Activated CD4-positive, alpha-beta T cell treated with anti-CD3 and anti-CD28 coated beads for 1 hour (primary cell): ENCODE data around the gene TTC9B.
"Not testable (repeated sequence)": the region's sequence is repeated elsewhere in the genome, so short reads cannot be mapped to it uniquely, and the experiment has no call there.

Source experiments
- DNase-seq: peaks from one replicate; pipeline ENCODE4 v3.0.0-alpha.2; 2020

TTC9B gene

GRCh38 chr19:40232479-40232878 is 14.3 kb upstream of the TTC9B start:
- no peak for DNase-seq

DNA sequence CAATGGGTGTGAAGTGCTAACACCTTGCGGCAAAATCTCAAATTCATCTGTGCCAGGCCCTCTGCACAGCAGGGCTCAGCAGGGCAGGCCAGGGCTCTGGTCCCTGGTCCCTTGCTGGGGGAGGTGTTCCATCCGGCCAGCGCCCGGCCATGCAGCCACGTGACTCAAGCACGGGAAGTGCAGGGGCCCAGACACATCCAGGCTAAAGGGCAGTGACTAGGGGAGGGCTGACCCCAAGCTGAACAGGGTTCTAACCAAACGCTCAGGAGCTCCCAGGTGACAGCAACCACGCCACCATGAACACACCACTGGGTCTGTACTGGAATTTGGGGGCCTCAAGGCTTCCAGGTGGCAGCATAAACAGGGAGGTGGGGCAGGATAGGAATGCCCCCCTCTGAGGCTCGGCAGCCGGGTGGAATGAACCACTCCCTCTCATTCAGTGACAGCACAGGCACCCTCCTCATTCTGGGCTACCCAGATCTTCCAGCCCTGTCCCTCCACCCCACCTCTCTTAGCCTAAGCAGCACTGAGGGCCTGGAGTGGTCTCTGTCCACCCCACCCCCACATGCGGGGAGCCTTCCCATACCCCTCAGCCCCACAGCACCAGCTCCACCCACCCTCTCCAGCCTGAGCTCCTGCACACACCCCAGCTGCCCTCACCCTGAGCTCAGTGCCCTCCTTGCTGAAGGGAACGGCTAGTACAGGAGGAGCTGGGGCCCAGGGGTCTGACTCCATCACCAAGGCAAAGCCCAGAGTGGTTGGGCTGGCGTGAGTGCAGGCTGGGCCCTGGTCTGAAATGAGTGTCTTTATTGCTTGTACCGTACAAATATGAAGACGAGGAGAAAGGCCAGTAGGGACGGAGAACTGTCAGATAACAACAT is 13.6 kb upstream of the TTC9B start:
- no peak for DNase-seq

DNA sequence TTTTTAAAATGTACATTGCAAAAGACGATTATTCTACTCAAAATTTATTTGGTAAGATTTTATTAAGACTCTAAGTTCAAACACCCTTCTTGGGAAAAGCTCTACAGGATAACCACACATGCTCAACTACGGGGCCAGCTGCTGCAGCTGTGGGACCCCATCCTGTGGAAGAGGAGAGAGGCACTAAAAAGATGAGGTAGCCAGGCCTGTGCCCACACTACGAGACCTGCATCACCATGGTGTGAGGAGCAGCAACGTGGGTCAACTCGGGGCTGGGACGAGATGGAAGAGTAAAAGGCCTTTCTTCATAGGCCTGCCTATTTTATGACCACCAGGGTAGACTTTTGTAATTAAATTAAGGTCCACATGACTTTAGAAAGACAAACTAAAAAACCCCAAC is 12.9 kb upstream of the TTC9B start:
- no peak for DNase-seq

GRCh38 chr19:40229926-40230417 is 11.8 kb upstream of the TTC9B start:
- no peak for DNase-seq

DNA sequence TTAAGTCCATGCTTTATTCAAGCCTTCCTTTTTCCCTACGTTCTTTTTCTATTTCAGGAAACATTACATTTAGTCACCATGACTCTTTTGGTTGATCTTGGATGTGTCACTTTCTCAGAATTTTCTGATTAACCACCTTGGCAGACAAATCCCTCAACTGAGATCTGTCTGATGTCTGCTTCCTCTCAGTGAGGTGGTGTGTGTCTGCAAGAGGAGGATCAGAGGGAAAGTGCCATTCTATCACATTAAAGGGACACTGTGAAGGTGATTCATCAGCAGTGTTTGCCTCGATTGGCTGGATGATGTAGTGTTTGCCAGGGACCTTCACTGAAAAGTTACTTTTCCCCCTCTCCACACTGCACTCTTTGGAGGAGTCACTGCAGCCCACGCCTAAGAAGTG is 11.3 kb upstream of the TTC9B start:
- DNase-seq, result no peak

GRCh38 chr19:40228863-40229262 is 10.7 kb upstream of the TTC9B start:
- no peak for DNase-seq

GRCh38 chr19:40228346-40228745 is 10.2 kb upstream of the TTC9B start:
- no peak for DNase-seq

DNA sequence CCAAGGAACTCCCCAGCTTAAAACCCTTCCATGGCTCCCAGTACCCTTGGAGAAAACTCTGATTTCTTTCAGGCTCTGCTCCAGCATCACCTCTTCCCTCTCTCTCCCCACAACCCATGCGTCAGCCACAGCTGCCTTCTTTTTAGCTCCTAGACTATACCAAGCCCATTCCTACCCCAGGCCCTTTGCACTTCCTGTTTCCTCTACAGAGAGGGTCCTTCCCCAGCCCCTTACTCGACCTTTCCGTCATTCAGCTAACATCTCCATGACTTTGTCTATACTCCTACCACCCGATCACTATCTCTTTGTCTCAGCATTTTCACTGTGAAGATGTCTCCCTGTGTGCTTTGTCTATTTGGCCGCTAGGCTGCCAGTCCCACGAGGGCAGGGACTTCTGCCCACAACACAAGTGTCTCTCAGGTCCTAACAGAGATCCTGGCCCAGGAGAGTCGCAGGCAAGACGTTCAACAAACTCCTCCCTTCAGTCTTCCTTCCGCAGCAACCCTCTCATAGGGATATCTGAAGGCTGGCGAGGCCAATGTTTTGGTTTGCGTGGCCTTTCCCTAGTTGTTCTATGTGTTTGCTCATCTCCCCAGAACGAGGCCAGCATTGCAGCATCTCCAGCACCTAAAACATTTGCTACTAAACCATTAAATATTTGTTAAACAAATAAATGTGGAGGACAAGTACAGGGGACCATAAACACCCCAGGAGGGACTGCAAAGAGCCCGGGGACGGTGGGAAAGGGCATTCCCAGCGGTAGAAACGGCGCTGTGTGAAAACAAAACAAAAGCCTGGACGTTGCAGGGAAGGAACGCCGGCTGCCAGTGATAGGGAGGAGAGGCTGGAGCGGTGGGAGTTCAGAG is 7.5 kb upstream of the TTC9B start:
- no peak for DNase-seq

DNA sequence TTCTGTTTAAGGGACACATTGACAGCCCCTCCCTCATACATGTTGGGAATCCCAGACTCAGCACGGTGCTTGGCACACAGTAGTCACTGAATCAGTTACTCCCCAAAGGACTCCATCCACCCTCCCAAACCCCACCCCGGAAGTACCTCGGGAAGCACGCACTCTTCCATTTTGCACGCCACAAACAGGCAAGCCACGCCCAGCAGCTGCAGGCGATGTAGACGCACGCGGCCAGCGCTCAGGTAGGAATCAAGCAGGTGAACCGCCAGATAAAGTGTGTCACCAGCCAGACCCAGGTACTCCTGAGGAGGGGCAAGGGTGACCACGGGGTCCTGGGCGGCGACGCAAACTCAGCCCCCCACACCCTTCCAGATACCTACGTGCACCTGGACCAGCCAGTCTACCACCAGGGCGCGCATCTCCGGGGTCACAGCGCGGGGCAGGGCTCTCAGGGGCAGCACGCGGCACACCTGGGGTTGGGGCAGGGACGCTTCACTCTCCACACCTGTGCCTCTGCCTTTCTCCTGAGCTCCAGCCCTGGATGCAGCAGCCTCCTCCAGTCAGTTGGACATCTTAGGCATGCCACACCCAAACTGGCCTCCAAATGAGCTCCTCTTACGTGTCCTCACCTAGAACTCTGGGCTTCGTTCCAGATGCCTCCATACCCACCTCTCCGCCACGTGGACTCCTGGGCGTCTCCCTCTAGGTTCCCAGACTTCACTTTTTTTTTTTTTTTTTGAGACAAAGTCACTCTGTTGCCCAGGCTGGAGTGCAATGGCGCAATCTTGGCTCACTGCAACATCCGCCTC is 6.4 kb upstream of the TTC9B start:
- DNase-seq, result no peak

DNA sequence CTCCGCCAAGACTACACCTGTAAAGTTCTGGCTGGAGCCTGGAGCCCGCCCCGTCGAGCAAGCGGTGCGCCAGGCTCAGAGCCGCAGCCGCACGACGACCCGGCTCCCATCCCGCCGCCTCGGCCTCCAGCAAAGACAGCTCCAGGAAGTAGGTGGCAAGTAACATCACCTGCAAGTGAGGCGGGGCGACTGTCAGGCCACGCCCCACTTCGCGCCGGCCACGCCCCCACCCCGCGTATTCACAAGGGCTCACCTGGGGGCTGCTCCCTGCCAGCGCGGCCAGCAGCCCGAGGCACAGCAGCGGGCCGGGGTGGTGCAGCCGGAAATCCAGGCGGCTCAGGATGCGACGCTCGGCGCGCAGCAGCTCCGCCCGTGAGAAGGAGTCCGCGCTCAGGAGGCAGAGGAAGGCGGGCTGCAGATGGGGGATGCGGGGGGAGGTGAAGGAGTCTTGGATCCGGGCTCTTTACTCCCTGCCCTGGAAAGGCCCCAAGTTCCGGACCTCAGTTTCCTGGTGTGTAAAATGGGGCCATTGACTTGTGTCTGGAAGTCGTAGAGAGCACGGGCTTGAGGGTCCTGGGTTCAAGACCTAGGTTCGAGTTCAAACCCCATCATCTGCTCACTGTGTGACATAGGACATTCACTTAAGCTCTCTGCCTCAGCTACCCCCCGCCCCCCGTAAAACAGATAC is 5.1 kb upstream of the TTC9B start:
- peak; percentile 19 for DNase-seq

DNA sequence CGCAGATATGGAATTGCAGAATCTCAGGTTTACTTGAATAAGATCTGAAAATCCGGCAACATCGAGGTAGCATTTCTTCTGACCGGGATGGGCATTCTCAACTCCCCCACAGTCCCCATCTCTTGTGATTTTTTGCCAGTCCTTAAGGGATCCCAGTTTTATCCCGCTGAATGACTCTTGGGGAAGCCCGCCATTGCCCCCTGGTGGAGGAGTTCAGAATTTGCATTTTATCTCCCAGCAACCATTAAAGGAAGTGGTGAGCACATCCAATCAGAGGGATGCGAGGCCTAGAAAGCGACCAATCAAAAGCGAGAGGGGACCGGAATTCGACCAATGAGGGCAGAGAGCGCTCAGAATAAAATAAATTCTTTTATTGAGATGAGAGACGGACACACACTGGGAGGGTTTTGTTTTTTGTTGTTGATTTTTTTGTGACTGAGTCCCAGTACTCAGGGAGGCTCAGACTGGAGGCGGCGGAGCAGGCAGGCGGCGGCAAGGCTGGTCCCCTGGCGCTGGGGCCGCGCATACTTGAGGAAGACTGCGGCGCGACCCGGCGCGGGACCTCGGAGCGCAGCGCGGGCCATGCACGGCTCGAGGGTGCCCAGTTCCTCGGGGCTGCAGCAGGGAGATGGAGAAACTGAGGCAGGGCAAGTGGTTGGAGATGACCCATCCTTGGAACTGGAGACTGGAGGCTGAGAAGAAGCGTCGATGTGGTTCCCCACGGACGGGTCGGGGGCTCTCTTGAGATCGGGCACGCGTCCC is 3.9 kb upstream of the TTC9B start:
- peak; percentile 53 for DNase-seq

DNA sequence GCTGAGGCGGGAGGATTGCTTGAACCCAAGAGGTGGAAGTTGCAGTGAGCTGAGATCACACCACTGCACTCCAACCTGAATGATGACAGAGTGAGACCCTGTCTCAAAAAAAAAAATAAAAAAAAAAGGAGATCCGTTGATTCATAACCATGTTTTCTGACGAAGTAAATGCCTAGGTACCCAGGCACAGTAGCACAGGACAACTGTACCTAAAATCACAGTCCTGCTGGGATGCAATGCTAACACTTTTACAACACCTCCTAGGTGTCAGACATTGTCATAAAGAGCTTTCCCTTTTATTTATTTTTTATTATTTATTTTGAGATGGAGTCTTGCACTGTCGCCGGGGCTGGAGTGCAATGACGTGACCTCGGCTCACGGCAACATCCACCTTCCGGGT is 2.5 kb upstream of the TTC9B start:
- DNase-seq, result no peak

GRCh38 chr19:40219721-40220276 is 1.6 kb upstream of the TTC9B start:
- no peak for DNase-seq

DNA sequence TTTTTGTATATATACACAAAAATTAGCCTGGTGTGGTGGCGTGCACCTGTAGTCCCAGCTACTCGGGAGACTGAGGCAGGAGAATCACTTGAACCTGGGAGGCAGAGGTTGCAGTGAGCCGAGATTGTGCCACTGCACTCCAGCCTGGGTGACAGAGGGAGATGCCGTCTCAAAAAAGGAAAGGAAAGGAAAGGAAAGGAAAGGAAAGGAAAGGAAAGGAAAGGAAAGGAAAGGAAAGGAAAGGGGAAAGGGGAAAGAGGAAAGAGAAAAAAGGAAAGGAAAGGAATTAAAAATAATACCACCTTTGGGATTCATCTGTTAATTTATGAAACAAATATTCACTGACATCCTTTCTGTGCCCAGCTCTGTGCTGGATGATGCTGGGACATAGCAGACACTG is 845 bp upstream of the TTC9B start:
- DNase-seq, result not testable (repeated sequence)

DNA sequence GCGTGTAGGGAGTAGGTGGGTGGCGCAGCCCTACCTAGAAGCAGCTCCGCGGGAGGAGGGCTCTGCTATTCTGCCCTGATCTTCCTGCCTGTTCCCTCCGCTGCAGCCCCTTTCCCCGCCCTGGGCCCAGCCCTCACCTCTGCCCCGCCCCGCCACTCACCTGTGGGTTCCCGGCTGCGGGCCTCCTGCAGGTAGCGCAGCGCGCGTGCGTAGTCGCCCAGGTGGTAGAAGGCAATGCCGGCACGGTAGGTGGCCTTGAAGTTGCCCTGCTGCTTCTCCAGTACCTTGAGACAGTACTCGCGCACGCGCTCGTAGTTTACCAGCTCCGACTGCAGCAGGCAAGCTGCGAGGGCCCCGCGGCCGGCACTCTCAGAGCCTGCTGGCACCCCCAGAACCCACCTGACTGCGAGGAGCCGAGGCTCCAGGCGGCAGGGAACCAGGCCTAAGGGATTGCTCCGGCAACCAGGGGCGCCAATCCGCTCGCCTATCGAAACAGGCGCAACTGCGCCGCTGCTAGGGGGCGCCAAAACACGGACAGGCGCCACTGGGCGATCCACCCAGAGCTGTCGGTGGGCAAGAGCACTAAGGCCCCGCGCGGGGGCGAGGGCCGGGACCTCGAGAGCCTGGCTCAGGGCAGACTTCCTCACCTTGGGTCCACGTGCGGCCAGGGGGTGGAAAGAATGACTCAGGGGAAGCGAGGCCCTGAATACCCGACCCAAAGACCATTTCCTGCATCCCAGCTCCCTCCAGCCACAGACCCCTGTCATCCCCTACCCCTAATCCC is 965 bp downstream of the TTC9B start:
- no peak for DNase-seq

DNA sequence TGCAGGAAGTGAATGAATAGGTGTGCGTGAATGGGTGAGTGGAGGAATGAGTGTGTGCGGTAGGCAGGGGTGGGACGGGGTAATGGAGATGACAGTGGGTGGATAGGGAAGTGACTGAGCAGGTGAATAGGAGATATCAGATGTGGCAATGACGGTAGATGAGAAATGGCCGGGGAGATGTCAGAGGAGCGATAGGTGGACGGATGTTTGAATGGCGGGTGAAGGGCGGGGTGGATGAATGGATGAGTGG is 1.5 kb downstream of the TTC9B start:
- DNase-seq, result no peak

GRCh38 chr19:40216013-40216776 is 2.0 kb downstream of the TTC9B start:
- DNase-seq, result no peak

GRCh38 chr19:40214936-40215335 is 3.2 kb downstream of the TTC9B start:
- no peak for DNase-seq

GRCh38 chr19:40213882-40214570 is 4.2 kb downstream of the TTC9B start:
- DNase-seq, result no peak
